Gastrocnemius medialis (tissue), 4 donors: ENCODE measurements around the gene UROC1. TPM values are rescaled to one million over a fixed set of nuclear protein-coding genes. Genes with fewer than 3 reads are reported as not detected.
A peak's percentile ranks its signal among the peaks of the same experiment; 100 is the strongest.

ENCODE experiments used
- ATAC-seq, 2 donors: fragments of 150-250 bp; one replicate each; pipeline ENCODE4 v1.9.1; 2016
- DNase-seq, 2 donors: peaks; one replicate each; pipeline ENCODE4 v3.0.0-alpha.2; 2019
- H3K27ac ChIP-seq, 4 donors: fragments of 200-600 bp; sonication (generic); 1 replicate in 1 of 4; 2 replicates in 3 of 4; pipeline ENCODE4 v1.5.1; 2016 to 2018; ENCODE audit warnings: mild to moderate bottlenecking in 2 of 4, moderate library complexity in 1 of 4
- H3K27me3 ChIP-seq, 3 donors: fragments of 200-600 bp; sonication (generic) in 2 of 3; 1 replicate in 1 of 3; 2 replicates in 2 of 3; pipeline versions ENCODE4 v1.5.1 to v1.6.0; 2016 to 2019; ENCODE audit warnings: mild to moderate bottlenecking in 1 of 3, moderate library complexity in 1 of 3
- H3K36me3 ChIP-seq, 2 donors: fragments of 200-600 bp; sonication (generic) in 1 of 2; one replicate each; pipeline ENCODE4 v1.5.1; 2017 to 2018
- H3K4me1 ChIP-seq, 2 donors: fragments of 200-600 bp; sonication (generic) in 1 of 2; one replicate each; pipeline ENCODE4 v1.5.1; 2016 to 2017; ENCODE audit warnings: mild to moderate bottlenecking in 2 of 2
- H3K4me3 ChIP-seq, 4 donors: fragments of 200-600 bp; sonication (generic) in 3 of 4; 1 replicate in 1 of 4; 2 replicates in 3 of 4; pipeline ENCODE4 v1.5.1; 2016 to 2019; ENCODE audit warnings: mild to moderate bottlenecking in 2 of 4
- H3K9me3 ChIP-seq, 3 donors: fragments of 200-600 bp; sonication (generic) in 2 of 3; 1 replicate in 1 of 3; 2 replicates in 2 of 3; pipeline ENCODE4 v1.5.1; 2016 to 2019
- POLR2A ChIP-seq, 2 donors: fragments of 450-650 bp; IDR thresholded peaks; one replicate each; pipeline ENCODE4 v1.6.1; 2017; ENCODE audit warnings: antibody characterized with exemption in 2 of 2, mild to moderate bottlenecking in 2 of 2, moderate library complexity in 2 of 2
- in situ Hi-C, 4 donors: fragments of 200-750 bp; cut with MboI; loops; one replicate each; pipeline versions ENCODE4 v1.15.0 to v1.8.0; 2017; ENCODE audit warnings: low sequenced_read_pairs in 4 of 4
- intact Hi-C: fragments of 100-400 bp; cut with DNase I; formaldehyde crosslinking; loops from one replicate; pipeline ENCODE4 v1.15.1; 2023; ENCODE audit warnings: low total_unique reads
- total RNA-seq, 4 donors: library from RNA; depleted of rRNA; stranded (reverse); fragments of >200 nt; gene quantifications; one replicate each; pipeline versions ENCODE4 v1.1.0 to v1.2.3, GENCODE V29; 2016
- TF ChIP-seq, protein P1 (sequence below), 5 experiments: fragments of 450-650 bp in 3 of 5; fragments of 200-600 bp in 2 of 5; sonication (generic) in 2 of 5; IDR thresholded peaks in 4 of 5; conservative IDR thresholded peaks in 1 of 5; 1 replicate in 4 of 5; 2 replicates in 1 of 5; pipeline ENCODE4 v1.5.1; 2016 to 2019; ENCODE audit warnings: antibody characterized with exemption in 5 of 5, mild to moderate bottlenecking in 3 of 5, moderate library complexity in 3 of 5

Gene UROC1
- total RNA-seq, 4 donors from 2014 or later, result 0.07 to 0.36 TPM; not detected in 2

DNA sequence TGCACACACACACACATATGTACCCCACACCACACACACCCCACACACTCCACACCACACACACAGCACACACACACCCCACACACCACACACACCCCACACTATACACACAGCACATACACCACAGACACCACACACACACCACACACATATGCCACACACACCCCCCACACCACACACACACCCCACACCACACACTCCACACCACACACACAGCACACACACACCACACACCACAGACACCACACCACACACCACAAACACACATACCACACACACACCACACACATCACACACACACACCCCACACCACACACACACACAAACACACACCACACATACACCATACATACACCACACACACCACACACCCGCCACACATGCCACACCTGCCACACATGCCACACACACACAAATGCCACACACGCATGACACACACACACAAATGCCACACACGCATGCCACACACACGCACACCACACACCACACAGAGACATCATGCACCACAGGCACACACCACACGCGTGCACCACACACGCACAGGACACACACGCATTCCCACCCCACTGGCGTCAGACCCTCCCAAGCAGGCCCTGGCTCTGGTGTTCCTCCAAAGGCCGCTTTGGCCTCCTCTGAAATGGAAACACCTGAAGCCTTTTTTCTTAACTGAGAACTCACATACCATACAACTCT is 22.1 kb upstream of the UROC1 start:
- no peak for ATAC-seq
- TF ChIP-seq, protein P1, sequence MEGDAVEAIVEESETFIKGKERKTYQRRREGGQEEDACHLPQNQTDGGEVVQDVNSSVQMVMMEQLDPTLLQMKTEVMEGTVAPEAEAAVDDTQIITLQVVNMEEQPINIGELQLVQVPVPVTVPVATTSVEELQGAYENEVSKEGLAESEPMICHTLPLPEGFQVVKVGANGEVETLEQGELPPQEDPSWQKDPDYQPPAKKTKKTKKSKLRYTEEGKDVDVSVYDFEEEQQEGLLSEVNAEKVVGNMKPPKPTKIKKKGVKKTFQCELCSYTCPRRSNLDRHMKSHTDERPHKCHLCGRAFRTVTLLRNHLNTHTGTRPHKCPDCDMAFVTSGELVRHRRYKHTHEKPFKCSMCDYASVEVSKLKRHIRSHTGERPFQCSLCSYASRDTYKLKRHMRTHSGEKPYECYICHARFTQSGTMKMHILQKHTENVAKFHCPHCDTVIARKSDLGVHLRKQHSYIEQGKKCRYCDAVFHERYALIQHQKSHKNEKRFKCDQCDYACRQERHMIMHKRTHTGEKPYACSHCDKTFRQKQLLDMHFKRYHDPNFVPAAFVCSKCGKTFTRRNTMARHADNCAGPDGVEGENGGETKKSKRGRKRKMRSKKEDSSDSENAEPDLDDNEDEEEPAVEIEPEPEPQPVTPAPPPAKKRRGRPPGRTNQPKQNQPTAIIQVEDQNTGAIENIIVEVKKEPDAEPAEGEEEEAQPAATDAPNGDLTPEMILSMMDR (IDR thresholded peaks at IDR 0.05 in 4 of 5, conservative IDR thresholded peaks at IDR 0.05 in 1 of 5), result no peak
- no peak for TF ChIP-seq POLR2A (IDR thresholded peaks at IDR 0.05)
- H3K27ac ChIP-seq, result no peak overlapping the region
- no peaks in the 10 kb centered on the region for H3K9me3 ChIP-seq
- H3K36me3 ChIP-seq, result no peaks in the 10 kb centered on the region
- peaks cover 0 to 8% of the 10 kb centered on the region in 2 donors for H3K4me1 ChIP-seq
- H3K4me3 ChIP-seq, result no peak overlapping the region
- DNase-seq, result peak in 1 of 2 donors; percentile 1
- peaks cover 13 to 21% (median 16%) of the 10 kb centered on the region in 3 donors for H3K27me3 ChIP-seq
- intact Hi-C loops, result no loop called here
- in situ Hi-C loops, result no loop called here

DNA sequence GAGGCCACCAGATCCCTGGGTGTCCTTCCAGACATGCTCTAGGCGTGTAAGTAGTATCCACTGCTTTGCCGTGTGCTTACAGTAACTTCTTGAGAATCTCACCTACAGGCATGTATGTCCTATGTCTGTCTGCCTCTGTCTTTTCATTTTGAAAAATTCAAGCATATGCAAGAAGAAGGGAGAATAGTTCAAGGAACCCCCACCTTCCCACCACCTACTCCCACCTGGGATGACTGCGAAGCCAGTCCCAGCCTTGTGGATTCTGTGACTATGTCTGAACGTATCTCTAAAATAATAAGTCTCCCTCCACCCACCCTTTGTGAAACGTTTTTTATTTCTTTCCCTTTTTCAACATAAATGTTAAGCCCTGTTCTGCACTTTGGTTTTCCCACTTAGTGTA is 21.4 kb upstream of the UROC1 start:
- peak in 1 of 2 donors; percentile 1 for DNase-seq
- H3K4me1 ChIP-seq, result peaks cover 0 to 8% of the 10 kb centered on the region in 2 donors
- H3K36me3 ChIP-seq, result no peaks in the 10 kb centered on the region
- no peaks in the 10 kb centered on the region for H3K9me3 ChIP-seq
- peaks cover 13 to 20% (median 16%) of the 10 kb centered on the region in 3 donors for H3K27me3 ChIP-seq
- ATAC-seq, result no peak
- no peak overlapping the region for H3K4me3 ChIP-seq
- H3K27ac ChIP-seq, result no peak overlapping the region
- in situ Hi-C loops (no loop called here), intact Hi-C loops (no loop called here)
- TF ChIP-seq POLR2A (IDR thresholded peaks at IDR 0.05), result no peak
- TF ChIP-seq, protein P1 (IDR thresholded peaks at IDR 0.05 in 4 of 5, conservative IDR thresholded peaks at IDR 0.05 in 1 of 5), result no peak

DNA sequence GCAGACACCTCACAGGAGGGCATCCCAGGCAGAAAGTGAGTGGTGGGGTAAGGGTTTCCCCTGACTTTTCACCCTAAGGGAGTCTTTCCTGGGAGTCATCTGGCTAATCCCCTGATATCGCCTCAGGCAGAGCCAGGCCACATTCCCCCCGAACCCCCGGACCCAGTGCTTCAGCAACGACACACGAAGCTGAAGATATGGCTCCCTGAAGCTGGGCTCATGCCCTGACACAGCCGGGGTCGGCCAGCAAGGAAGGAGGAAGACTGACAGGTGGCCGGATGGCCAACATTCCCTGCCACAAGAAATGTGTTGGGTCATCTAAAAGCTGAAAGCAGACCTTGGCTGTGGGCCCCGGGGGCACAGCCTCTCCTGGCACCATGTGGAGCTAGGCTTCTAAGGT is 20.7 kb upstream of the UROC1 start:
- in situ Hi-C loops, result no loop called here
- Histone ChIP-seq H3K4me1 (peaks cover 0 to 8% of the 10 kb centered on the region in 2 donors), H3K9me3 (no peaks in the 10 kb centered on the region), H3K4me3 (no peak overlapping the region), H3K27me3 (peaks cover 10 to 16% (median 14%) of the 10 kb centered on the region in 3 donors), H3K36me3 (no peaks in the 10 kb centered on the region), H3K27ac (no peak overlapping the region)
- ATAC-seq, result no peak
- TF ChIP-seq POLR2A (IDR thresholded peaks at IDR 0.05), result no peak
- TF ChIP-seq, protein P1 (IDR thresholded peaks at IDR 0.05 in 4 of 5, conservative IDR thresholded peaks at IDR 0.05 in 1 of 5), result no peak
- peak; percentile 1 to 9 for DNase-seq
- intact Hi-C loops, result no loop called here

DNA sequence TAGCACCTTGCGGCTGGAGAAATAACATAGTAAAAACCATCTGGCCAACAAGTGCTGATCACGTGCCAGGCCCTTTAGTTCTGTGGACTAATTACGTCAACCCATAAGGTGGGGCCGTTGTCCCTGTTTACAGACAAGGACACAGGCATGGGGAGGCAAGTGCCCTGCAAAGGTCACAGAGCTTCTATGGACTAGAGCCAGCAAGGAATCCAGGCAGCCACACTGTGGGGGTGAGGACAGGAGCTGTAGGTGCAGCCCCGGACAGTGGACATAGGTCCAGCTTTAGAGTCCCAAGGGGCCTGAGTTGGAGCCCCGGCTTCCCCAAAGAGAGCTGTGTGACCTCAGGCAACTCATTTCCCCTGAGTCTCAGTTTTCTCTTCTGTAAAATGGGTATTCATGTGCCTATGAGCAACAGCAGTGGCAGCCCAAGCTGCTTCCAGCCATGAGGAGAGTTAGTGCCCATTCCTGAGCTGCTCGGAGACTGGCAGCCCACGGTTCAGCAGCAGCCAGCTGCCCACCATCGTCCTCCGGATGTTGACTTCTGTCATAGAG is 20.2 kb upstream of the UROC1 start:
- Histone ChIP-seq H3K27ac (no peak overlapping the region), H3K36me3 (no peaks in the 10 kb centered on the region), H3K4me3 (no peak overlapping the region), H3K27me3 (peaks cover 5 to 16% (median 9%) of the 10 kb centered on the region in 3 donors), H3K9me3 (no peaks in the 10 kb centered on the region), H3K4me1 (peaks cover 0 to 8% of the 10 kb centered on the region in 2 donors)
- in situ Hi-C loops (no loop called here), intact Hi-C loops (no loop called here)
- ATAC-seq, result no peak
- peak; percentile 0 to 4 for DNase-seq
- TF ChIP-seq, protein P1 (IDR thresholded peaks at IDR 0.05 in 4 of 5, conservative IDR thresholded peaks at IDR 0.05 in 1 of 5), result no peak
- no peak for TF ChIP-seq POLR2A (IDR thresholded peaks at IDR 0.05)
